Progenitor cell of endocrine pancreas (in vitro differentiated cells): ENCODE data around the gene MAGI3. TPM values are rescaled to one million over a fixed set of nuclear protein-coding genes. Genes with fewer than 3 reads are reported as not detected.

Experiments
- DNase-seq: peaks from one replicate; pipeline ENCODE4 v3.0.0; 2021; ENCODE audit warnings: low spot score; ENCODE audit not compliant: unreplicated experiment
- H3K27ac Mint-ChIP-seq: 2 replicates; pipeline ENCODE4 v1.8.0; 2021; ENCODE audit warnings: mild to moderate bottlenecking, moderate library complexity, mixed read lengths
- H3K27me3 Mint-ChIP-seq: 2 replicates; pipeline ENCODE4 v1.8.0; 2021; ENCODE audit warnings: mixed read lengths
- H3K36me3 Mint-ChIP-seq: 2 replicates; pipeline ENCODE4 v1.8.0; 2022; ENCODE audit warnings: mixed read lengths; ENCODE audit not compliant: insufficient read depth
- H3K4me1 Mint-ChIP-seq: 2 replicates; pipeline ENCODE4 v1.8.0; 2021; ENCODE audit warnings: low read depth, mixed read lengths
- H3K4me3 Mint-ChIP-seq: 2 replicates; pipeline ENCODE4 v1.8.0; 2021; ENCODE audit warnings: low read depth, mild to moderate bottlenecking, moderate library complexity, mixed read lengths
- H3K9me3 Mint-ChIP-seq: 2 replicates; pipeline ENCODE4 v1.8.0; 2021; ENCODE audit warnings: low read depth, mixed read lengths
- CTCF ChIP-seq: fragments of 200-600 bp; sonication (generic); IDR thresholded peaks from one replicate; pipeline ENCODE4 v1.5.0; 2021; ENCODE audit warnings: antibody characterized with exemption, mild to moderate bottlenecking; ENCODE audit not compliant: unreplicated experiment
- total RNA-seq: library from RNA; stranded (reverse); gene quantifications from 2 replicates; pipeline ENCODE4 v1.2.1, GENCODE V29; 2021

The MAGI3 gene
- total RNA-seq, 1 donor from 2014 or later = 23.7 TPM

GRCh38 chr1:113434874-113435175 is 44.5 kb downstream of the MAGI3 start:
- no peaks in the 10 kb centered on the region for H3K27me3 Mint-ChIP-seq
- peaks cover 28% of the 10 kb centered on the region for H3K4me1 Mint-ChIP-seq
- no peaks in the 10 kb centered on the region for H3K36me3 Mint-ChIP-seq
- H3K4me3 Mint-ChIP-seq = no peak overlapping the region
- DNase-seq = no peak
- no peak overlapping the region for H3K27ac Mint-ChIP-seq
- no peak for TF ChIP-seq CTCF
- H3K9me3 Mint-ChIP-seq = no peaks in the 10 kb centered on the region

DNA sequence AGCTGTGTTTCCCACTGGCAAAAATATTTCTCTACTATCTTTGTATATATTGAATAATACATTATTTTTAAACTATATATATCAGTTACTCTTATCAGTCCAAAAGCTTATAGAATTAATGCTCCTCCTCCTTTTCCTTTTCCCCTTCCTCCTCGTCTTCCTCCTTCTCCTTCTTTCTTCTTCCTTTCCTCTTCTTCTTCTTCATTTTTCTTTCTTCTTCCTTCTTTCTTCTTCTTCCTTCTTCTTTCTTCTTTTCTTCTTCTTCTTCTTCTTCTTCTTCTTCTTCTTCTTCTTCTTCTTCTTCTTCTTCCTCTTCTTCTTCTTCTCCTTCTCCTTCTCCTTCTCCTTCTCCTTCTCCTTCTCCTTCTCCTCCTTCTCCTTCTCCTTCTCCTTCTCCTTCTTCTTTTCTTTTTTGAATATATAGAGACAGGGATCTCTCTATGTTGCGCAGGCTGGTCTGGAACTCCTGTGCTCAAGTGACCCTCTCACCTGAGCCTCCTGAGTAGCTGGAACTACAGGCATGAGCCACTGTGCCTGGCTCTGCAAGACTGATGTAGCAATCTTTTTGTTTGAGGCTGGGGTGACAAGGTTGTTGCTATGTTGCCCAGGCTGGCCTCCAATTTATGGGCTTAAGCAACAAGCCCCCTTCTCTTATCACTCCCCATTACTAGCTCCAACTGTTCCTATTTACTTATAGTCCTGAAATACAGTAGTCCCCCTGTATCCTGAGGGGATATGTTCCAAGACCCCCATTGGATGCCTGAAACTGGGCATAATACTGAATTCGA is 47.4 kb downstream of the MAGI3 start:
- H3K4me1 Mint-ChIP-seq = peaks cover 30% of the 10 kb centered on the region
- no peaks in the 10 kb centered on the region for H3K9me3 Mint-ChIP-seq
- no peak for DNase-seq

DNA sequence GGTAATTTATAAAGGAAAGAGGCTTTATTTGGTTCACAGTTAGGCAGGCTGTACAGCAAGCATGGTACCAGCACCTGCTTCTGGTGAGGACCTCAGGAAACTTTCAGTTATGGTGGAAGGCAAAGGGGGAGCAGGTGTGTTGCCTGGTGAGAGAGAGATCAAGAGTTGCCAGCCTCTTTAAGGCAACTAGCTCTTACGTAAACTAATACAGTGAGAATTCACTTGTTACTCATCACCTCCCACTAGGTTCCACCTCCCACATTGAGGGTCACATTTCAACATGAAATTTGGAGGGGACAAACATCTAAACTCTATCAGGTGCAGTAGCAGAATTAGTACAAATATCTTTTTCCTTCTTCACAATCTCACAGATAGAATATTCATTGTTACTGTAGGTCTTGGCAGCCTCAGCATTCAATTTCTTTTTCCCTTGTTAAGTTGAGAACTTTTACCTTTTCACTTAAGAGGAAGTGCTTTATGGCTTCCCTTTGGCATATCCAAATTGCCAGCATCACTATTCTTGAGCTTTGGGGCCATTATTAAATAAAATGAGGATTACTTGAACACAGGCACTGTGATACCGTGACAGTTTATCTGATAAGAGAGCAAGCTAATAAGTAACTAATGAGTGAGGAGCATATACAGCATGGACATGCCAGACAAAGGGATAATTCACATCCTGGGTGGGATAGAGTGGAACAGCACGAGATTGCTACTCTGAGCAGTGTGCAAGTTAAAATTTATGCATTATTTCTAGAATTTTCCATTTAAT is 48.4 kb downstream of the MAGI3 start:
- H3K27ac Mint-ChIP-seq = no peak overlapping the region
- peaks cover 30% of the 10 kb centered on the region for H3K4me1 Mint-ChIP-seq
- no peak for DNase-seq
- no peaks in the 10 kb centered on the region for H3K36me3 Mint-ChIP-seq
- H3K9me3 Mint-ChIP-seq = no peaks in the 10 kb centered on the region
- H3K4me3 Mint-ChIP-seq = no peak overlapping the region
- no peaks in the 10 kb centered on the region for H3K27me3 Mint-ChIP-seq
- TF ChIP-seq CTCF = no peak

More for the DNA sequence above, 47.4 kb downstream of the MAGI3 start:
- peak overlapping the region; percentile 57 for H3K27ac Mint-ChIP-seq
- no peak for TF ChIP-seq CTCF
- no peak overlapping the region for H3K4me3 Mint-ChIP-seq
- no peaks in the 10 kb centered on the region for H3K36me3 Mint-ChIP-seq
- H3K27me3 Mint-ChIP-seq = no peaks in the 10 kb centered on the region

GRCh38 chr1:113439277-113439670 is 49.0 kb downstream of the MAGI3 start:
- Mint-ChIP-seq H3K27ac (no peak overlapping the region), H3K27me3 (no peaks in the 10 kb centered on the region), H3K4me1 (peaks cover 25% of the 10 kb centered on the region), H3K4me3 (no peak overlapping the region), H3K9me3 (peaks cover 5% of the 10 kb centered on the region), H3K36me3 (peaks cover 1% of the 10 kb centered on the region)
- TF ChIP-seq CTCF = no peak
- no peak for DNase-seq

GRCh38 chr1:113442131-113442530 is 51.8 kb downstream of the MAGI3 start:
- Mint-ChIP-seq H3K4me1 (peaks cover 15% of the 10 kb centered on the region), H3K9me3 (peaks cover 17% of the 10 kb centered on the region), H3K27ac (no peak overlapping the region), H3K36me3 (peaks cover 9% of the 10 kb centered on the region), H3K27me3 (no peaks in the 10 kb centered on the region), H3K4me3 (no peak overlapping the region)
- no peak for TF ChIP-seq CTCF
- DNase-seq = no peak
